GM21515 (cell line): ENCODE measurements around the gene MAP3K7.

Source experiments
- ATAC-seq: cut with Tn5 transposase; IDR thresholded peaks from one replicate; pipeline ENCODE4 v1.9.1; 2021; ENCODE audit not compliant: unreplicated experiment

The MAP3K7 gene

DNA sequence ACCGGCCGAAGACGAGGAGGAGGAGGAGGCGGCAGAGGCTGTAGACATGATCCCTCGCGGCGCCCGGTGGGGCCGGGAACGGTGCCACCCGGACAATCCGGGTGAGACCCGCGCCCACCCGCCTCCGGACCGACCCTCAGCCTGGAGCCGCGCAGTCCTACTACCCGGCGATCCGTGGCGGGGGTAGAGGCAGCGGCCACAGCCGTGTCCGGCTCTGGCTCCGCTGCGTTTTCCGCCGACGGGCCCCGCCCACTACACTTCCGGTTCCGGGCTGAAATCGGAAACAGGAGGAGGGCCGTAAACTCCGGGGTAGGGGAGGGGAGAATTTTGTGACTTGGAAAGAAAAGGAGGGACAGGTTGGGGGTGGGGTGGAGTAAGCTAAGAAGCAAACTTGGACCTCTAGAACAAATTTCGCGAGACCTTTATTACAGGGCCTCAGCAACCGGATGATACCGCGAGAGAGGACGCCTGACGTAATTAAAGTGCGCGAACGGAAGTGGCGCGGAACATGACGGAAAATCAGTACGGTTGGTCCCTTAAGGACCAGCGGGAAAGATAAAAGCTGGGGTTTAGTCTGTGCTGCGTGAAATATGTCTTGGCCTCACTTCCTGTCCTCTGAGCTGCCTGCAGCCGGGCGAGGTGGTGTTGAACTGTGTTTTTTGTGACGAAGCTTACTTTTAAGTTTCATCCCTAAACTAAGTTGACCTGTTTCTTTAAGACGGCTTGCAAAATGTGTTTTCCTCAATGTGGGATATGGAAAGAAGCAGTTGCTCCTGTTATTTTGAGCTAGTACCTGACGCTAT lies at the start of gene MAP3K7:
TSS of gene MAP3K7 (minus strand) at position 237 of the 803 bp plus-strand sequence. CDS start at position 48, 189 bp downstream.
- peak; percentile 89 for ATAC-seq

DNA sequence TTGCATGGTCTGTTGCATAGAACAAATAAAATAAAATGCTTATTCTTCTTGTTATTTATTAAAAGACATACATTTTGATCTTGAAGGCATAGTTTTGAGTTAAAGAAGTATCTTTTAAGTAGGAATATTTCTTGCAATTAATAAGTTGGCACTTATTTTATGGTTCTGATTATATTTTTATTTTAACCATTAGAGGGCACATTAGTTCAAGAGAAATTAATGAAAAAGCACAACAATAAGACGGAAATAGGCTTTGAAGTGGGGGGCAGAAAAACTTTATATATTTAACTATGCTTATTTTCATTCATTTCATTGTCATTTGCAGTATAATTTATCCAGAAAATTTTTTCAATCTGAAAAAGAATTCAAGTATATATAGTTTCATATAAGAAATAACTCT lies 44.2 kb upstream of the MAP3K7 start:
- ATAC-seq = no peak

DNA sequence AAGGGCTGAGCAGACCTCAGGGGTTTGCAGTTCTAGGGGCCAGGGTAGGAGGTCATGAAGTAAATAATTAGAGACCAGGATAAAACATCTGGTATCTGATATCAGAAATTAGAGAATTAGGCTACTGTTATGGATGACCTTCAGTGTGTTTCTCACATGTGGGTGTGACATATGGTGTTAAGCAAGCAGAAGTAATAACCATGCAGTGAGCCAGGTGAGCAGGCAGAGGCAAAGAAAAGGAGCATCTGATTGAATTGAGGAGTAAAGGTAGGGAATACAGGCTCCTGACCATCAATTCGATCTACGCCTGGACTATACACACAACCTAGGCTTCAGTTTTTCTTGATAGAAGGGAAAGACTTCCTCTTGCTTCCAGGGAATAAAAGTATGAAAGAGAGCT lies 34.7 kb upstream of the MAP3K7 start:
- no peak for ATAC-seq

DNA sequence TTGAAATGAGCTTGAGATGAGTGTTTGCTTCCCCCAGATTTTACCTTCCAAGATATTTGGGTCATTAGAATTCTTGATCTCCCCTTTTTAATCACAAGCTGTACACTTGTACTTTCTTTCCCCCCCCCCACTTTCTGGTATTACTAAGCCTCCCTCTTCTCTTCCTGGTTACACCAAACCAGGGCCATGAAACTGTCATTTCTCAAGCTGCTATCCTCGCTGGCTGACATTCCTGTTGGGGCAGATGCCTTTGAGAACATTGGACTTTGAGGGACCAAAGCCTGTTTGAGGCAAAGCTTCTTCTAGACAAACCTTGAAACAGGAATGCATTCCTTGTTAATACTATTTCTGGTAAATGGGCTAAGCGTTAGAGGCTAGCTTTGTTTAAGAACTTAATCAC lies 32.3 kb upstream of the MAP3K7 start:
- ATAC-seq = no peak

DNA sequence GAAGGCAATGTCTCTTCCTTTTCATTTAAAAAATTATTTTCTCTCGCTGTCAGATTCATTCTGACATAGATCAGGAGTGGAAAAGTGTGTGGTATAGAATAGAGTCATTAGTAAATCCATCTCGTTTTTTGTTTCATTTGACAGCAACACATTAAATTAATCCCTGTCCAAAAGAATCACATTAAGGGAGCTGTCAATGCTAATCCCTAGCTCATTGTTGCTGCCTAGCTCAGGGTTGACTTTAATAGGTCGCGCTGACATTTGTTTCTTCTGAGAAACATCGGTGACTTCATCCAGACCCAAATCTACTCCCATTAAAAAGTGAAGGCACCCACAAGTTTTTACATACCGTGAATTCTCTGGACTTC lies 25.4 kb upstream of the MAP3K7 start:
- ATAC-seq = no peak

DNA sequence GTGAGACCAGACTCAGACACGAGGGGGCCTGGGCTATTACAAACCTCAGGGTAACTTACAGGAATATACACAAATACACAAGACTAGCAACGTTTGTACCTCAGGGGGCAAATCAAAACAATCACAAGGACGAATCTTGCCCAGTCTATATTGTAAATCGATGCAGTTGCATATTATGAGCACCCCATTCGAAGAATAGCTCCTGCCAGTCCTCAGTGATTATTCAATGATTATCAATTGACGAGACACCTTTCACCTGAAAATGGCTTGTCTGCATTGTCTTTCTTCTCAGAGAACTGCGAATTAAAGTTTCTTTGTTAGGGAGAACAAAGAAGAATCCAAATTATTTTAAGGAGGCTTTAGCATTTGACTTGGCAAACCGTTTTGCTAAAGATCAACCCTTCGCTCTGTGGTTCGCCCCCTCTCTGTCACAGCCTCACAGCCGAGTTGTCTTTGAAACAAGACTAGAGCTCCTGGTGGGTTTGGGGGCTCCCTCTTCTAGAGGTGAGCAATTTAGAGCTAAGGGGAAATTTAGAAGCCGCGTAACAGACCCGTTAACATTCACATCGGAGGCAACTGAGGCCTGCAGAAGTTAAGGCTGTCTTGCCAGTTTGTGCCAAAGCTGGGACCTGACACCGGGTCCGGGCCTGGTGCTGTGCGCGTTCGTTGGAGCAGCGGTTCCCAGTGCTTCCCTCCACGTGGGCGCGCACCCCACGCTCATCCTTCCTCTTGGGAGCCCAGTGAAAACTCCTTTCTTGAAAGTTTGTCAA lies 24.9 kb upstream of the MAP3K7 start:
- ATAC-seq = no peak

DNA sequence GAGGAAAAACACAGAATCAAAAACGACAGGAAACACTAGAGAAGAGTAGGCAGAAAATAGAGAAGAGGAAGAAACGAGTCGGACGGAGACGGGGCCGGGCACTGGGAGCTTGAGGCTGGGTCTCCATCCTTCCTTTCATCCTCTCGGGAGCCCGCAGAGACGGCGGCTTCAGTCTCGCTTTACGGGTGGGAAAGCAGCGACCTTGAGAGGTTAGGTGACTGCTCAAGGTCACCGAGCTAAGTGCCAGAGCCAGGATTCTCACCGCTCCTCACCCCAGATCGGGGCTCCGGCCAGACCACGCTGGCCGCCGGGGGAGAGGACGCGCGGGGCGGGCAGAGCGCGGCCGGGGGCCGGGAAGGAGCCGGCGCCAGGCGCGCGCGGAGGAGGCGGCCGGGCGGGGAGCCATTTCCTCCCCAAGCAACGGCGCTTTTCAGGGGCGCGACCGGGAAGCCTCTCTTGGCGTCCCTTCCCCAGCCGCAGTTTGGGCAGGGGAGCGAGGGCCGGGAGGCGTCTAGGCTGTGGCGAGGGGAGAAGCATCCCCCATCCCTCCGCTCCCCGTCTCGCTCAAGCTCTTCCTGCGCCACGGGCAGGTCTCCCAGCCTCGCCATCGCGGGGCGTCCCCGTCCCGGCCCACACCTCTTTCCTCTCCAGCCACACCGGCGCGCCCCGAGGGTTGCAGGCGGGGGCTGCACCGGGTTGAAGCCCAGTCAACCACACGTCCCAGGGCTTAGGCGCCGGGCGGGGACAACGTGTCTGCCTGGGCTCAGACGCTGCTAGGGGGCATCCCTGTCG lies 24.1 kb upstream of the MAP3K7 start:
- ATAC-seq = peak; percentile 66

DNA sequence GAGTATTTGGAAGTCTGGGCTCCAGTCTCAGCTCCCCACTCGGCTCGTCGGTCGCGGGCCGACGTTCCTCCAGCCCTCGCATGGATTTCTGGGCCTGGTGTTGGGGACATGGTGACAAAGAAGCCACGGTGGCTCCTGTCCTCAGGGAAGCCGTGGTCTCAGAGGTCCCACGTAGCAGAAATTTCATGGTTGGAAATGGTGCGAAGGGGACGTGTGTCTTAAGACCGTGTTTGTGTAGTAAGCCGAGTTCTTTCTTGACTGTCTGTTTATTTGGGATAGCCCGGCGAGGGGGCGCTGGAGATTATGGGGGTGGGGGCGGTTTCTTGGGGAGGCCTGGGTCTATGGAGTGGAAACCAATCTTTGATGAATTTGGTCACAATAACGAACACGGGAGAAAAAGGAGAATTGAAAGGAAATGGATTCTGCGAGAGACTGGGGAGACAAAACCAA lies 23.5 kb upstream of the MAP3K7 start:
- no peak for ATAC-seq

DNA sequence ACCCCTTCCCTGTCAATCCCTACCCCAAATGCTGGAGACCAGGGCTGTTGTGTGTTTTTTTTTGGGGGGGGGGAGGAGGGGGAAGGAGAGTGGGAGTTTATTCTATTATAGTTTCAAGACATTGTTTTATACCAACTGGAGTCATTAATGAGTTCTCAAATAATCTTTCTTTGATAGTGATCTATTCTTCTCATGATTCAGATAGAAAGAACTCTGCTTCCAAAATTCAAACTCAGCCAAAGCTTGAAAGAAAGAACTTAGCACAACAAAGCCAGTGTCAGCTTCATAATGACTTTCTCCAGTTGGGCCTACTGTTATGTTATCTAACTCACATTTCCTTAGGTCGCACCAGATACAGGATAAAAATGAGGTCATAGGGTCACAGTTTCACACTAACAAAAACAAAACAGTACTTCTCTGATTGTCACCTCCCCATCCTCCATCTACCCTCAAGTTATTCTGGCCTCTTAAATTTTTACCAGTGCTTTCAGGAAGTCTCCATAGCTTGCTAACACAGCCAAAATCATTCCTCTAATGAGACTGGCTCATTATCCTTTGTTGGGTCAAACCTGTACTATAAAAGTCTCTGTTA lies 19.0 kb upstream of the MAP3K7 start:
- ATAC-seq = no peak

DNA sequence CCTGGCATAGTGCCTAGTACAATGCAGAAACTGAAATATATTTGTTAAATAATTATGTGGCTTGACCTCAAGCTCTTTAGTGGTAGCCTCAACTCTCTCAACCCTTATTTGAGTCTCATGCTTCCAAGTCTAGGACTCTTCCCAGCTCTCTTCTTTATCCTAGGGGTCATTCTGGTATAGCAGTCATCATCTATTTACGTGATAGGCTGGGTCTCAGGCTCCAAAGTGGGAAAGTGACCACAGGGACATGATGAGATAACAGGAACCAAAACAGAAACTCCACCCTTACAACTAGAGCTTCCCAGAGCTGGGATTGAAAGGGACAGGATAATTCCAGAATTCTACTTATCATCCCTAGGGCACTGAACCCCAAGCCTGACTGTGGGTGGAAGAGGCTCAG lies 17.7 kb upstream of the MAP3K7 start:
- ATAC-seq = no peak

DNA sequence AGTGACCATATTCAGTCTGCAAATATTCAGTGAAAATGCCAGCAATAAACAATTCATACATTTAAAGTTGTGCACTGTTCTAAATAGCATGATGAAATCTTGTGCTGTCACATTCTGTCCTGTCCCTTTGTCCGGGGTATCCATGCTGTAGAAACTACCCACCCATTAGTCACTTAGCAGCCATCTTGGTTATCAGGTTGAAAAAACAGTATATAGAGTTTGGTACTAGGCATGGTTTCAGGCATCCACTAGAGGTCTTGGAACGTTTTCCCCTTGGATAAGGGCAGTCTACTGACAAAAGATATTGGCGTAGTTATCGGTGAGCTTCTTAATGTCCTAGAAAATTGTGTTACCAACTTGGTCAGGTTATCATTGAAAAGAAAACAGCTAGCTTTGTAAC lies 12.3 kb upstream of the MAP3K7 start:
- no peak for ATAC-seq

DNA sequence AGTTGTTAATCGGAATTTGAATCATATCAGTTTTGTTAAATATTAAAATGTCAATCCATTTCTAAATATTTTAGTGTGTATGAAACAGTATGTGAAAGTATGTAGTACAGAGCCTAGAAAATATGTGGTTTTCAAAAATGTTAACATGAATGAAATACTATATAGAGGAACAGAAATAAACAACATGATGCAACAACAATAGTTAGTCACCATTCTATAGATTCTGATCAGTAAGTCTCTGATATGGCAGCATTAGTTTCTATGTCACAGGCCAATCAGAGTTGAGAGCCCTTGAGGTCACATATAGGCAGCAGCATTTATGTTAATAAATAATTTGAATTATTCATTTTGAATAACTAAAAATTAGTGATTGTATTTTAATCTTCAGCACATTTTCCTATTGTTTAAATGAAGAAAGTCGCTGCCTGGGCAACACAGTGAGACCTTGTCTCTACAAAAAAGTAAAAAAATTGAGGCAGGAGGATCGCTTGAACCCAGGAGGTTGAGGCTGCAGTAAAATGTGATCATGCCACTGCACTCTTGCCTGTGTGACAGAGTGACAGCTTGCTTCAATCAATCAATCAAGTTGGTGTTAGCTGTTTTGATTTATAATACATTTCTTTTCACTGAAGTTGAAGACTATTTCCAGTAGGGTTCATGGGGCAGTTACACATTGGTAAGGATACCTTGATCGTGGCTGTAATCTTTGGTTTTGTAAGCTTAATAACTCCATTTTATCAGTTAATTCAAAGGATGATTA lies 11.5 kb upstream of the MAP3K7 start:
- ATAC-seq = no peak

DNA sequence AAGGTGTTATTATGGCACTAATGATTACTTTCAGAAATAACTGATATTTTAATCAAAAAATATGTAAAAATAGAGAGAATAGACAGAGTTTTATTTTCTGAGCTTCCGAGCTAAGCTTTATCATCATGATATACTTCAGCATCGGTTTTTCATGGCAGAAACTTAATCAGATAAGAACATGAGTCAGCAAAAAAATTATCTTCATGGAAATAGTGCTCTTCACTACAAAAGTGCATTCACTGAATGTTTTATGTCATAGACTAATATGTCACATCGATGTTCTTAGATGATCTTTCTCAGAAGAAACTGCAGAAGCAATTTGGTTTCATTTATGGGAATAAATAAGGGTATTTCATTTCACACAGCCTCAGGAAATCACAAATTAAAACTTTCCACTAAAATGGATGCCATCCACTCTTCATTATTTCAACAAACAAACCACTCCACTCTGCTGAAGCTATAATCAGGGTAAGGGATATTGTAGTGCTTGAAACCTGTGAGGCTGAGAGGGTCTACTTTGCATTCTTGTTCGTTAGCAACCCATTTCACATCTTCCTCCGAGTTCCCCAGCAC lies 10.2 kb upstream of the MAP3K7 start:
- no peak for ATAC-seq

DNA sequence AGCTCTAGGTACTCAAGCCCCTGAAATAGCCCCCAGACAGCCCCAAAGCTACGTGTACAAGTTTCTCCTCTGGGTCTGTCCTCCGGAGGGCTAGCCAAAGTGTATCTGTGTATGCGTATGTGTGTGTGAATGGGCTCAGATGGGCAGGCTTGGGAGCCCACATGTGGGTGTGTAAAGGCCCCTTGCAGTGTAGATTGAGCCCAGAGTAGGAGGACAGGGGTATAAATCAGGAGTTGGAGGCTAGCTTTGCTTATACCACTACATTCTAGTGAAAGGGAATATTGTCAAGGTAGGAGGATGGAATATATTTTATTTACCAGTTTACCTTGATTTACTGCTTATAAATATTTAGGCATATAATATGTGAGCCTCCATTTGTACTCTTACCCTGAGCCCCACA lies 9.0 kb upstream of the MAP3K7 start:
- ATAC-seq = no peak

DNA sequence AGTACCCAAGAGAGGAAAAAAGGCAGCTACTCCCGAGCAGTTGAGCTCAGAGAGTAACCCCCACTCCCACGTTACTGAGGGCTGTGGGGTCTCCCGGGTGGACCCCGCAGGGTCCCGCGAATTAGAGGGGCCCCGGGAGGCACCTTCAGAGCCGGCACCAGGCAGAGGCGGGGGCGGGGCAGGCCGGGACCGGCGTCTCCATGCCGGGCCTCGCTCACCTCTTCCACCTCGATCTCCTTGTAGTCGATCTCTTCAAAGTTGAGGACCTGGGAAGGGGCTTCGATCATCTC lies 381 bp downstream of the MAP3K7 start:
- ATAC-seq = peak; percentile 32

DNA sequence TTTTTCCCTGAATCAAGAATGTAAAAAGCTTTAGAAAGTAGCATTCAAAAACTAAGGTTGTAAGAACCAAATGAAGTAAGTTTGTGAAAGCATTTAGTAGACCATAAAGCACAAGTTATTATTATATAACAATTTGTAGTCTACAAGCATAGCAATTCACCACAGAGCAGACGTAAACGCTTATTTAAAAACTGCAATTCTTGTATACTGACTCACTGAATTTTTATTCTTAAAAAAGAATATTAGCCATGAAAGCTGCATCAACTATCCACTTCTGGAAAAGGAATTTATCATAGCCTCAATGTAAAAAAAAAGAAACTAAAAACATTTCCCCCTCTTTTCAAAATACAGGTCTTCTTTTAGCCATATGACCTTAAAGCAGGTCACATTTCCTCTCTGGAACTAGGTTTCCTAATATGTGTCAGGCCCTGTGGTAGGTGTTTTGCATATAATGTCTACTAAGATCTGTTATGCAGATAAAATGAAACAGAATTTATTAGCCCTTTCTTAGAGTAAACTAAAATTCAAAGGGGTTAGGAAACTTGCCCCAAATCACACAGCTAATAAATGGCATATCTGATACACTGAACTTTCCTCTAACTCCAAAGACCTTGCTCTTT lies 2.1 kb downstream of the MAP3K7 start:
- ATAC-seq = no peak

DNA sequence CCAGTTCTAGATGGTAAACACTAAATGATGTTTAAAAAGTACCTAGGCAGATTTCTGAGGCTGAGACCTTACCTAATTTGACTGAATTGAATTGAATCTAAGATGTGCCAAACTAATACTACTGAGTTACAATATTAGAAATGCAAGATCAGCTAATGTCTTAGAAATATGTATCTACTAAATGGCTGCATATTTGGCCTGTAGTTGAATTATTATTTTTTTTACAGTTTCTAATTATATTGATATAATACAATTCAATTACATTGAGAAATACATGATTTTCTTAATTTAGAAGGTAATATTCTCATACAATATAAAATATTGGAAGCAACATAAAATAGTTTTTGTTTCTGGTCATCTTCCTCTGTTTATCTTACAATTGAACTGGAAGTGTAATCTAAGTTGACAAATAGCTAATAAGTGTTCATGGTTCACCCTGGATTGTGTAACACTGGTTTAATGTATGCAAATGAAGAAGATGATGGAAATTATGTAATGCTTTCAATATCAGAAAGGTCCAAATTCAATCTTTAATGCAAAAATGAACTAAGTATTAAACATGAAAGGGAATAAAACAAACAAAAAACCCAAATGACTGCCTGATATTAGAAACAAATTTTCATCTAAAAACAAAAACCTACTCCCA lies 2.9 kb downstream of the MAP3K7 start:
- no peak for ATAC-seq

DNA sequence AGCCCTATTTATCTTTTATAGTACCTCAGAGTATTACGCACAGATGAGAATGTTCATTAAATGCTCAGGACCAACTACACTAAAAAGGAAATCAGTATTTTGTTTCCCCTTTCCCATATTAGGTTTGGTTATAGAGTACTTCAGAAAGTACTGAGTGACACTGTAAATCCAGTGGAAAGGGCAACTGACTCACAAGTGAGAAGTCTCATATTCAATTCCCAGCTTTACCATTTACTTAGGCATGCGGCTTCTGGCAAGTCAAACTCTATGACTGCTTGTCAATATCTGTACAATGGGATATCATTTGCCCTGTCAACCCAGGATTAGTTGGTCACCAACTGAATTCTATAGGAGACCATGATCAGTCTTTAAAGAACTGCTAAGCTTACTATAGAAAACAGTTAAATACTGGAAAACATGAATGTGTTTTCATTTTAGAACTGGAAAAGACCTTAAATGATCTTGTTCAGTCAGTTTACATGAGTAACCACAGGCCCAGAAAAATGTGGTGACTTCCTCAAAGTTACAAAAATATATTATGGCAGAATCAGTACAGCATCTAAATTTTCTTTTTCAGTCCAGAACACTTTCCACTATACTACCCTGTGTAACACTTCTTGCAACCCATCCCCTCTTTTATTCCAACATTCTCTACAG lies 3.6 kb downstream of the MAP3K7 start:
- ATAC-seq = no peak

DNA sequence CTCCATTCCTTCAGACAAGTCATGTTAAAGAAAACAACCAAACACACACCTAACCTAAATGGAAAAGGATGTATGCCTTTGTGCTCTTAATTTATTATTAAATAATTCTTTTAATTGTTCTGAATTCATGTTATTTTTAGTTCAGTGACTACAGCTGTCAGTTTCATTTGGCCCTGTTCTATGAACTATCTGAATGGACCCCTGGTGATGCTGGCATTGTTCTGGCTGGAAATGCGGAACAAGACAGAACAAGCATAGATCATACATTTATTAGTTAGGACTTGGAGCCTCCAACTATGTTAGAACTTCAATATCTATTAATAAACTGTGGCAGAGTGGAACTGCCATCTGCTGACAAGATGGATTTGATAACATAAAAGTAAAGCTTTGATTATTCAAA lies 5.7 kb downstream of the MAP3K7 start:
- no peak for ATAC-seq
